ENCODE measurements around the gene CFAP299. TPM values are rescaled to one million over a fixed set of nuclear protein-coding genes. Genes with fewer than 3 reads are reported as not detected.

CFAP299 gene
- total RNA-seq, 1 donor from 2014 or later = not detected

GRCh38 chr4:81007417-81007816 is 671.9 kb downstream of the CFAP299 start:
- Mint-ChIP-seq H3K27ac (ENCODE audit: unreplicated experiment) (no peak overlapping the region), H3K27me3 (ENCODE audit: unreplicated experiment) (peaks cover 2% of the 10 kb centered on the region), H3K36me3 (ENCODE audit: low read depth, unreplicated experiment) (no peaks in the 10 kb centered on the region), H3K9me3 (ENCODE audit: unreplicated experiment) (no peaks in the 10 kb centered on the region), H3K4me1 (ENCODE audit: unreplicated experiment) (no peaks in the 10 kb centered on the region), H3K4me3 (ENCODE audit: unreplicated experiment) (no peak overlapping the region)
- TF ChIP-seq CTCF (IDR thresholded peaks at IDR 0.05; ENCODE audit: unreplicated experiment) = no peak
- no peak for DNase-seq (ENCODE audit: low spot score)

Other genes starting within 250 kb of the CFAP299 start
- gene PRDM8, start 138.2 kb upstream of the CFAP299 start, total RNA-seq (ENCODE audit: unreplicated experiment) = 30.5 TPM
- not detected for gene FGF5, start 69.1 kb upstream of the CFAP299 start, total RNA-seq (ENCODE audit: unreplicated experiment)

Data from endothelial cell (in vitro differentiated cells).